ENCODE data around the gene RREB1. TPM values are rescaled to one million over a fixed set of nuclear protein-coding genes. Genes with fewer than 3 reads are reported as not detected.

The RREB1 gene
- total RNA-seq, 2 experiments from 2014 or later = 14.7 to 18.1 TPM

- Mint-ChIP-seq H3K27me3 (no peaks in the 10 kb centered on the region), H3K27ac (no peak overlapping the region), H3K4me1 (peaks cover 9% of the 10 kb centered on the region), H3K4me3 (no peak overlapping the region), H3K36me3 (ENCODE audit: low read depth) (peaks cover 41% of the 10 kb centered on the region), H3K9me3 (ENCODE audit: low read depth) (no peaks in the 10 kb centered on the region)
- intact Hi-C loops (cut with DNase I, micrococcal nuclease) = no loop called here
- CTCF ChIA-PET = interaction anchor here (0.9 kb wide), 1 partner anchor 14 kb away, joined by 3 read pairs; no protein-coding TSS in a partner anchor
- ATAC-seq = no peak
- POLR2A ChIA-PET = no interaction called here
- no peak for DNase-seq
Measured at GRCh38 chr6:7230327-7230691, 122.5 kb downstream of the RREB1 start.

GRCh38 chr6:7230956-7231713 lies 123.4 kb downstream of the RREB1 start:
- Mint-ChIP-seq H3K27me3 (no peaks in the 10 kb centered on the region), H3K9me3 (ENCODE audit: low read depth) (no peaks in the 10 kb centered on the region), H3K27ac (no peak overlapping the region), H3K4me1 (peaks cover 9% of the 10 kb centered on the region), H3K36me3 (ENCODE audit: low read depth) (peaks cover 37% of the 10 kb centered on the region), H3K4me3 (no peak overlapping the region)
- no peak for ATAC-seq
- intact Hi-C loops (cut with DNase I, micrococcal nuclease) = no loop called here
- ChIA-PET POLR2A (no interaction called here), CTCF (interaction anchor here (0.9 to 2.2 kb wide), 2 partner anchors 13 to 554 kb away, joined by 3 to 5 read pairs; no protein-coding TSS in a partner anchor)
- DNase-seq = no peak

- peak overlapping the region; percentile 14 for H3K27ac Mint-ChIP-seq
- ChIA-PET CTCF (interaction anchor here (1.2 to 2.2 kb wide), 3 partner anchors 11 to 555 kb away, joined by 3 to 5 read pairs (median 3); no protein-coding TSS in a partner anchor), POLR2A (no interaction called here)
- H3K27me3 Mint-ChIP-seq = no peaks in the 10 kb centered on the region
- H3K4me3 Mint-ChIP-seq = no peak overlapping the region
- intact Hi-C loops (cut with DNase I, micrococcal nuclease) = no loop called here
- no peaks in the 10 kb centered on the region for H3K9me3 Mint-ChIP-seq (ENCODE audit: low read depth)
- H3K4me1 Mint-ChIP-seq = peaks cover 11% of the 10 kb centered on the region
- peaks cover 30% of the 10 kb centered on the region for H3K36me3 Mint-ChIP-seq (ENCODE audit: low read depth)
- DNase-seq = no peak
- no peak for ATAC-seq
Measured at GRCh38 chr6:7232351-7232750, 124.6 kb downstream of the RREB1 start.

- no peak overlapping the region for H3K27ac Mint-ChIP-seq
- intact Hi-C loops (cut with DNase I, micrococcal nuclease) = no loop called here
- peaks cover 15% of the 10 kb centered on the region for H3K4me1 Mint-ChIP-seq
- no peak overlapping the region for H3K4me3 Mint-ChIP-seq
- H3K27me3 Mint-ChIP-seq = no peaks in the 10 kb centered on the region
- ATAC-seq (no peak), DNase-seq (no peak)
- ChIA-PET CTCF (interaction anchor here (0.5 to 1.5 kb wide), 3 partner anchors 8 to 558 kb away, joined by 3 to 6 read pairs (median 4); no protein-coding TSS in a partner anchor), POLR2A (no interaction called here)
- H3K36me3 Mint-ChIP-seq (ENCODE audit: low read depth) = peaks cover 17% of the 10 kb centered on the region
- no peaks in the 10 kb centered on the region for H3K9me3 Mint-ChIP-seq (ENCODE audit: low read depth)
Measured at GRCh38 chr6:7234547-7234946, 126.8 kb downstream of the RREB1 start.

- H3K36me3 Mint-ChIP-seq (ENCODE audit: low read depth) = peaks cover 10% of the 10 kb centered on the region
Measured at GRCh38 chr6:7235712-7236305, 128.0 kb downstream of the RREB1 start.

GRCh38 chr6:7236306-7237209 lies 128.8 kb downstream of the RREB1 start:
- ChIA-PET CTCF (interaction anchor here (0.7 to 1.7 kb wide), 4 partner anchors 9 to 512 kb away, joined by 3 to 4 read pairs (median 4); partner anchors contain the start of gene RREB1), POLR2A (no interaction called here)
- Mint-ChIP-seq H3K9me3 (ENCODE audit: low read depth) (no peaks in the 10 kb centered on the region), H3K36me3 (ENCODE audit: low read depth) (peaks cover 6% of the 10 kb centered on the region), H3K27ac (no peak overlapping the region), H3K27me3 (no peaks in the 10 kb centered on the region), H3K4me3 (no peak overlapping the region), H3K4me1 (peaks cover 15% of the 10 kb centered on the region)
- intact Hi-C loops (cut with DNase I, micrococcal nuclease) = no loop called here
- DNase-seq (no peak), ATAC-seq (no peak)

More at GRCh38 chr6:7235712-7236305, 128.0 kb downstream of the RREB1 start:
- ChIA-PET POLR2A (no interaction called here), CTCF (interaction anchor here (0.7 to 1.5 kb wide), 3 partner anchors 7 to 559 kb away, joined by 4 to 6 read pairs (median 4); no protein-coding TSS in a partner anchor)
- H3K4me1 Mint-ChIP-seq = peaks cover 15% of the 10 kb centered on the region
- DNase-seq (no peak), ATAC-seq (no peak)
- no peaks in the 10 kb centered on the region for H3K9me3 Mint-ChIP-seq (ENCODE audit: low read depth)
- H3K27ac Mint-ChIP-seq = no peak overlapping the region
- intact Hi-C loops (cut with DNase I, micrococcal nuclease) = no loop called here
- no peaks in the 10 kb centered on the region for H3K27me3 Mint-ChIP-seq
- no peak overlapping the region for H3K4me3 Mint-ChIP-seq

GRCh38 chr6:7237653-7238188 lies 130.0 kb downstream of the RREB1 start:
- POLR2A ChIA-PET = no interaction called here
- ATAC-seq (no peak), DNase-seq (no peak)
- Mint-ChIP-seq H3K9me3 (ENCODE audit: low read depth) (no peaks in the 10 kb centered on the region), H3K4me1 (peaks cover 15% of the 10 kb centered on the region), H3K27me3 (no peaks in the 10 kb centered on the region), H3K4me3 (no peak overlapping the region), H3K36me3 (ENCODE audit: low read depth) (no peaks in the 10 kb centered on the region), H3K27ac (no peak overlapping the region)
- intact Hi-C loops (cut with DNase I, micrococcal nuclease) = loop anchor here (1.0 to 2.0 kb wide), 2 partner anchors 131 to 513 kb away; partner anchors contain the start of gene RREB1 (in 1 of the 2)
- CTCF ChIA-PET = interaction anchor here (0.6 to 1.7 kb wide), 10 partner anchors 8 to 451 kb away, joined by 3 to 6 read pairs (median 4); partner anchors contain the start of gene RREB1

GRCh38 chr6:7238526-7238899 lies 130.8 kb downstream of the RREB1 start:
- ChIA-PET POLR2A (no interaction called here), CTCF (interaction anchor here (0.7 to 1.6 kb wide), 14 partner anchors 9 to 562 kb away, joined by 3 to 8 read pairs (median 4); no protein-coding TSS in a partner anchor)
- Mint-ChIP-seq H3K27me3 (no peaks in the 10 kb centered on the region), H3K27ac (no peak overlapping the region), H3K36me3 (ENCODE audit: low read depth) (peaks cover under 1% of the 10 kb centered on the region), H3K4me1 (peaks cover 23% of the 10 kb centered on the region), H3K9me3 (ENCODE audit: low read depth) (no peaks in the 10 kb centered on the region), H3K4me3 (no peak overlapping the region)
- no peak for ATAC-seq
- intact Hi-C loops (cut with DNase I, micrococcal nuclease) = loop anchor here (1.0 to 2.0 kb wide), 2 partner anchors 132 to 514 kb away; partner anchors contain the start of gene RREB1 (in 1 of the 2)
- DNase-seq = no peak

GRCh38 chr6:7238900-7239589 lies 131.3 kb downstream of the RREB1 start:
- peak; percentile 92 for ATAC-seq
- ChIA-PET CTCF (interaction anchor here (0.7 to 1.6 kb wide), 19 partner anchors 10 to 683 kb away, joined by 3 to 8 read pairs (median 3); no protein-coding TSS in a partner anchor), POLR2A (no interaction called here)
- Mint-ChIP-seq H3K27ac (no peak overlapping the region), H3K4me3 (no peak overlapping the region), H3K4me1 (peaks cover 23% of the 10 kb centered on the region), H3K9me3 (ENCODE audit: low read depth) (no peaks in the 10 kb centered on the region), H3K36me3 (ENCODE audit: low read depth) (peaks cover 3% of the 10 kb centered on the region), H3K27me3 (no peaks in the 10 kb centered on the region)
- intact Hi-C loops (cut with DNase I, micrococcal nuclease) = loop anchor here (1.0 to 2.0 kb wide), 2 partner anchors 132 to 515 kb away; partner anchors contain the start of gene RREB1 (in 1 of the 2)
- DNase-seq = peak; percentile 92

- intact Hi-C loops (cut with DNase I, micrococcal nuclease) = loop anchor here in 1 of 2 experiments (2.0 kb wide), 1 partner anchor 133 kb away; the partner anchor contains the start of gene RREB1
Measured at GRCh38 chr6:7239590-7239948, 131.8 kb downstream of the RREB1 start.

More at GRCh38 chr6:7239590-7239948, 131.8 kb downstream of the RREB1 start:
- DNase-seq = no peak
- Mint-ChIP-seq H3K4me3 (no peak overlapping the region), H3K27ac (no peak overlapping the region), H3K4me1 (peaks cover 23% of the 10 kb centered on the region), H3K9me3 (ENCODE audit: low read depth) (no peaks in the 10 kb centered on the region), H3K27me3 (no peaks in the 10 kb centered on the region), H3K36me3 (ENCODE audit: low read depth) (peaks cover 3% of the 10 kb centered on the region)
- ChIA-PET POLR2A (no interaction called here), CTCF (interaction anchor here (0.7 to 1.4 kb wide), 11 partner anchors 129 to 684 kb away, joined by 3 to 8 read pairs (median 3); no protein-coding TSS in a partner anchor)
- ATAC-seq = no peak
